ENCODE data around the gene MAP1B. TPM values are rescaled to one million over a fixed set of nuclear protein-coding genes. Genes with fewer than 3 reads are reported as not detected.

Gene MAP1B
- total RNA-seq, 4 donors from 2014 or later: 38.9 to 57.5 (median 44.4) TPM

DNA sequence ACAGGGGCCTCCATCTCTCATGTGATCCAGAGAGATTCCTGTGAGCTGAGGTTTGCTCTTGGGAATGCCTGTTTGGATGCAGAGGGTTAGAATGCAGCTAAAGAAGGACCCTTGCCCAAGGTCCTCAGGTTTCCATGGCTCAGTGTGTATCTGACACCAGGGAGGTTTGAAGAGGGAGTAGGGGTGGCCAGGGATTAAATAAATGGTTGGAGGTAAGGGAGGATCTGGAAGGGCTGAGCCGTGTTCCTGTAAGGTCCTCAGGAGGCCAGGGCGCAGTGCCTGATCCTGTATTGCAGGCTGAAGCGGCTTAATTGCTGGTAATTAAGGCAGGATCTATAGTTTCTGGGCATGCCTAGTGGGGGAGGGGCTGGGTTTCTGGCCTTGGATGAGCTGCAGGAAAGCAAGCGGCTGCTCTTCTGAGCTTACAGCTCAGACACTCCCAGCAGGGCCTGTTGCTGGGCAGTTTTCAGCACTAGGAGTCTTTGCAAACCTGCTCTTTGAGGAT lies 41.5 kb upstream of the MAP1B start:
- Histone ChIP-seq H3K36me3 (no peaks in the 10 kb centered on the region), H3K4me3 (no peak overlapping the region), H3K27ac (no peak overlapping the region), H3K4me1 (no peaks in the 10 kb centered on the region), H3K9me3 (no peaks in the 10 kb centered on the region), H3K27me3 (no peaks in the 10 kb centered on the region)
- intact Hi-C loops (cut with DNase I; ENCODE audit: low total_unique reads): no loop called here
- DNase-seq: no peak
- WGBS, 2 donors (ENCODE audit: low coverage in 1 of 2): 26% methylated on average over 4 of the region's 4 CpGs; no CpG with 5 or more reads in 1 of the 2 donors
- in situ Hi-C loops (cut with MboI; ENCODE audit: low pct_ligation_motif_present in 1 of 4, low pct_unique_long_range_greater_than_20kb in 1 of 4, low sequenced_read_pairs in 3 of 4): no loop called here
- TF ChIP-seq POLR2A (IDR thresholded peaks at IDR 0.05) (no peak), POLR2AphosphoS5 (IDR thresholded peaks at IDR 0.05) (no peak), EP300 (IDR thresholded peaks at IDR 0.05; ENCODE audit: low read depth) (no peak)
- TF ChIP-seq, protein P1, sequence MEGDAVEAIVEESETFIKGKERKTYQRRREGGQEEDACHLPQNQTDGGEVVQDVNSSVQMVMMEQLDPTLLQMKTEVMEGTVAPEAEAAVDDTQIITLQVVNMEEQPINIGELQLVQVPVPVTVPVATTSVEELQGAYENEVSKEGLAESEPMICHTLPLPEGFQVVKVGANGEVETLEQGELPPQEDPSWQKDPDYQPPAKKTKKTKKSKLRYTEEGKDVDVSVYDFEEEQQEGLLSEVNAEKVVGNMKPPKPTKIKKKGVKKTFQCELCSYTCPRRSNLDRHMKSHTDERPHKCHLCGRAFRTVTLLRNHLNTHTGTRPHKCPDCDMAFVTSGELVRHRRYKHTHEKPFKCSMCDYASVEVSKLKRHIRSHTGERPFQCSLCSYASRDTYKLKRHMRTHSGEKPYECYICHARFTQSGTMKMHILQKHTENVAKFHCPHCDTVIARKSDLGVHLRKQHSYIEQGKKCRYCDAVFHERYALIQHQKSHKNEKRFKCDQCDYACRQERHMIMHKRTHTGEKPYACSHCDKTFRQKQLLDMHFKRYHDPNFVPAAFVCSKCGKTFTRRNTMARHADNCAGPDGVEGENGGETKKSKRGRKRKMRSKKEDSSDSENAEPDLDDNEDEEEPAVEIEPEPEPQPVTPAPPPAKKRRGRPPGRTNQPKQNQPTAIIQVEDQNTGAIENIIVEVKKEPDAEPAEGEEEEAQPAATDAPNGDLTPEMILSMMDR (IDR thresholded peaks at IDR 0.05): no peak

DNA sequence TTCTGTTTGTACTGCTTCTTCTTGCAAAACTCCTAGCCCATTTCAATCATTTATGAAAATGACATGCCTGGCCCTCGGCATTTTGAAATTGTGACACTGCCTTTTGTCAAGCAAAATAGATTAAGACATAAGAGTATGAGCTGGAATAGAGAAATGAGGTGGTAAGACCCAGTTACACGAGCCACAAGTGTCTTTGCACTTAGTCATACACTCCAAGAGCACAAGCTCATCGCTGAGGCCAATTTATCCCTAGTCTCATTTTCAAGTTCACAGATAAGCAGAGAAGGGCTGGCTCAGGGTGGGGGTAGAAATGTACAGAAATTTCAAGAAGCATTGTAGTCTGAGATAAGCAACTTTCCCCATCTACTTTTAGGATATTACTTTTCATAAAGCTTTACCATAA lies 40.6 kb upstream of the MAP1B start:
- no peaks in the 10 kb centered on the region for H3K4me1 ChIP-seq
- no peaks in the 10 kb centered on the region for H3K36me3 ChIP-seq
- in situ Hi-C loops (cut with MboI; ENCODE audit: low pct_ligation_motif_present in 1 of 4, low pct_unique_long_range_greater_than_20kb in 1 of 4, low sequenced_read_pairs in 3 of 4) (no loop called here), intact Hi-C loops (cut with DNase I; ENCODE audit: low total_unique reads) (no loop called here)
- H3K27ac ChIP-seq: no peak overlapping the region
- no peaks in the 10 kb centered on the region for H3K9me3 ChIP-seq
- WGBS, 2 donors (ENCODE audit: low coverage in 1 of 2): 48 to 55% methylated on average over 3 of the region's 3 CpGs
- H3K4me3 ChIP-seq: no peak overlapping the region
- no peaks in the 10 kb centered on the region for H3K27me3 ChIP-seq
- no peak for DNase-seq
- TF ChIP-seq, protein P1 (IDR thresholded peaks at IDR 0.05): no peak
- TF ChIP-seq POLR2A (IDR thresholded peaks at IDR 0.05) (no peak), EP300 (IDR thresholded peaks at IDR 0.05; ENCODE audit: low read depth) (no peak), POLR2AphosphoS5 (IDR thresholded peaks at IDR 0.05) (no peak)

DNA sequence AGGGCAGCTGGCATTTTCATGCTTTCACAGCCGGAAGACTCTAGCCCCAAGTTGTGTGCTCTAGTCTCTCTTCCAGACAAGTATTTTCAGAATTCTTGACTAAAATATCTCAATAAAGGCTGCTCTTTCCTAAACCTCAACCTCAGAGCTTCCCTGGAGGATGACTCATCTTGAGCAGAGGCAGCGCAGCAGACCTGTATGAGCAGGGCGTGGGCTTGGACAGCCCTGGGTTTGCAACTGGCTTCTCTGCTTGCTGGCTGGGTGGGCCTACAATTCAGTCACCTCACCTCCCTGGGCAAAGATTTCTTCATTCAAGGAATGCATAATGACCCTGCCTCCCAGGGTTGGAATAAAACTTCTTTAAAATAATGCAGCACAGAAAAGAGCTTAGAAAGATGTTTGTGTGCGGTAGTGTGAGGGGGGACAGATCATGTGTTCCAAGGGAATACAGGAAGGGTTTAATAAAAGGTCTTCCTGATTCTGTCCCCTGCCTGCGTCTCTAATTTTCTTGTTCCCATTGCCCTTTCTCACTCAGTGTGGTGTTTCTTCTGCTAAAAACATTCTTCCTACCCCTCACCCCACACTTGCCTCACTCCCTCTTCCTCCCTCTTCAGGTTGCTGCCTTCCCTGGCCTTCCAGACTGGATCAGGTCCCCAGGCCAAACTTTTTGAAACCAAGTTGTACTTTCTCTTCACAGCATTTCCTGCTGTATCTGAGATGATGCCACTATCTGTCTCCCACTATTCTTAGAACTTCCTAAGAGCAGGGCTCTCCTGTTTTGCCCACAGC lies 39.4 kb upstream of the MAP1B start:
- WGBS, 2 donors (ENCODE audit: low coverage in 1 of 2): 75 to 88% methylated on average over 2 to 5 of the region's 5 CpGs
- intact Hi-C loops (cut with DNase I; ENCODE audit: low total_unique reads): no loop called here
- no peak overlapping the region for H3K4me3 ChIP-seq
- DNase-seq: no peak
- TF ChIP-seq EP300 (IDR thresholded peaks at IDR 0.05; ENCODE audit: low read depth): no peak
- TF ChIP-seq, protein P1 (IDR thresholded peaks at IDR 0.05): no peak
- TF ChIP-seq POLR2A (IDR thresholded peaks at IDR 0.05): no peak
- TF ChIP-seq POLR2AphosphoS5 (IDR thresholded peaks at IDR 0.05): no peak
- H3K27ac ChIP-seq: no peak overlapping the region
- no peaks in the 10 kb centered on the region for H3K27me3 ChIP-seq
- in situ Hi-C loops (cut with MboI; ENCODE audit: low pct_ligation_motif_present in 1 of 4, low pct_unique_long_range_greater_than_20kb in 1 of 4, low sequenced_read_pairs in 3 of 4): no loop called here
- no peaks in the 10 kb centered on the region for H3K9me3 ChIP-seq
- no peaks in the 10 kb centered on the region for H3K4me1 ChIP-seq
- H3K36me3 ChIP-seq: no peaks in the 10 kb centered on the region

GRCh38 chr5:72070529-72070928 lies 36.7 kb upstream of the MAP1B start:
- Histone ChIP-seq H3K9me3 (no peaks in the 10 kb centered on the region), H3K27ac (no peak overlapping the region), H3K4me1 (no peaks in the 10 kb centered on the region), H3K27me3 (no peaks in the 10 kb centered on the region), H3K36me3 (no peaks in the 10 kb centered on the region), H3K4me3 (no peak overlapping the region)
- intact Hi-C loops (cut with DNase I; ENCODE audit: low total_unique reads): no loop called here
- in situ Hi-C loops (cut with MboI; ENCODE audit: low pct_ligation_motif_present in 1 of 4, low pct_unique_long_range_greater_than_20kb in 1 of 4, low sequenced_read_pairs in 3 of 4): no loop called here
- 54 to 100% methylated on average over 1 to 3 of the region's 3 CpGs for WGBS, 2 donors (ENCODE audit: low coverage in 1 of 2)
- TF ChIP-seq EP300 (IDR thresholded peaks at IDR 0.05; ENCODE audit: low read depth): no peak
- no peak for TF ChIP-seq POLR2A (IDR thresholded peaks at IDR 0.05)
- TF ChIP-seq, protein P1 (IDR thresholded peaks at IDR 0.05): no peak
- TF ChIP-seq POLR2AphosphoS5 (IDR thresholded peaks at IDR 0.05): no peak
- DNase-seq: no peak

All from transverse colon (tissue), 4 donors.